GM18909 (cell line): ENCODE results near the gene ATXN2.

Source experiments
- ATAC-seq: cut with Tn5 transposase; IDR thresholded peaks from one replicate; pipeline ENCODE4 v1.9.1; 2021; ENCODE audit warnings: mild to moderate bottlenecking; ENCODE audit not compliant: unreplicated experiment, poor library complexity

Gene ATXN2

GRCh38 chr12:111455448-111456320, 143.4 kb downstream of the ATXN2 start:
- ATAC-seq = no peak

GRCh38 chr12:111454716-111455447, 144.2 kb downstream of the ATXN2 start:
- ATAC-seq = no peak

- no peak for ATAC-seq
Observed at GRCh38 chr12:111454311-111454710, 144.8 kb downstream of the ATXN2 start.

- ATAC-seq = no peak
Observed at GRCh38 chr12:111453071-111453989, 145.8 kb downstream of the ATXN2 start.

- no peak for ATAC-seq
Observed at GRCh38 chr12:111451649-111452129, 147.4 kb downstream of the ATXN2 start.

- ATAC-seq = no peak
Observed at GRCh38 chr12:111451232-111451631, 147.9 kb downstream of the ATXN2 start.

GRCh38 chr12:111450676-111451075, 148.4 kb downstream of the ATXN2 start:
- ATAC-seq = no peak

GRCh38 chr12:111448846-111449790, 150.0 kb downstream of the ATXN2 start:
- no peak for ATAC-seq

- ATAC-seq = no peak
Observed at GRCh38 chr12:111448266-111448830, 150.8 kb downstream of the ATXN2 start.

GRCh38 chr12:111447571-111448265, 151.4 kb downstream of the ATXN2 start:
- ATAC-seq = no peak

GRCh38 chr12:111446631-111447570, 152.2 kb downstream of the ATXN2 start:
- ATAC-seq = no peak

- no peak for ATAC-seq
Observed at GRCh38 chr12:111445726-111446581, 153.2 kb downstream of the ATXN2 start.

GRCh38 chr12:111444925-111445725, 154.0 kb downstream of the ATXN2 start:
- peak; percentile 87 for ATAC-seq

GRCh38 chr12:111444314-111444924, 154.7 kb downstream of the ATXN2 start:
- ATAC-seq = peak; percentile 25

- ATAC-seq = no peak
Observed at GRCh38 chr12:111443586-111443985, 155.5 kb downstream of the ATXN2 start.
